Measurements from ENCODE around the gene FAM89B. TPM values are rescaled to one million over a fixed set of nuclear protein-coding genes. Genes with fewer than 3 reads are reported as not detected.

Gene FAM89B
- total and polyA plus RNA-seq, 4 donors = 49.5 to 83.4 (median 65.9) TPM

DNA sequence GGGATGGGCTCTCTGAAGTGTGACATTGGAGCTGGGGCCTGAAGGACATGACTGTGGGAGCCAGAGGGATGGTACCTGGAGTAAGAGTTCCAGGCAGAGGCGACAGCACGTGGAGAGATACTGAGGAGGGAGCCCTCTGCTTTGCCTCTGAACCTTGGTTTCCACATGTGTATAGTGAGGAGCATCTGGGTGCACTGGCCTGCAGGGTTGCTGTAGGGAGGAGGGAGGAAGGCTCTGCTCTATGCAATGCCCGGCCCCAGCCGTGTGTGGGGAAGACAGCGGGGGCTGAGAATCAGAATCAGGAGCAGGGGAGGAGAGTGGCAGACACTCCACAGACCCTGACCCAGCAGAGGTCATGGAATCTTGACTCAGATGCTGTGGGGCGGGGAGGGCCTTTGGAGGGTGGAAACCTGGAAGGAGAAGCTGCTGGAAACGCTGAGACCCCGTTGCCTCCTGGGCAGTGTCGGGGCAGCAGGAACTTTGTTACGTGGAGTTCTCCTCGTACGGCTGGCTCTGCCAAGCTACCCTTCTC is 43.5 kb upstream of the FAM89B start:
- Histone ChIP-seq H3K36me3 (ENCODE audit: control insufficient read depth in 1 of 2, insufficient read depth in 2 of 2, low read length in 1 of 2) (peaks cover 2 to 10% of the 10 kb centered on the region in 2 donors), H3K27ac (ENCODE audit: low read depth in 1 of 2, low read length in 2 of 2) (no peak overlapping the region), H3K27me3 (ENCODE audit: control insufficient read depth in 1 of 2, insufficient read depth in 2 of 2, low read length in 1 of 2) (no peaks in the 10 kb centered on the region), H3K4me1 (ENCODE audit: control insufficient read depth in 1 of 2, insufficient read depth in 2 of 2, low read length in 2 of 2) (no peaks in the 10 kb centered on the region), H3K9me3 (ENCODE audit: control insufficient read depth, low read length) (no peaks in the 10 kb centered on the region), H3K4me3 (ENCODE audit: low read length in 2 of 2) (no peak overlapping the region)
- ATAC-seq (ENCODE audit: low FRiP score) (no peak), DNase-seq (no peak)
- intact Hi-C loops (cut with DNase I) = no loop called here
- 81% methylated on average over 12 of the region's 12 CpGs for WGBS, 2 donors

DNA sequence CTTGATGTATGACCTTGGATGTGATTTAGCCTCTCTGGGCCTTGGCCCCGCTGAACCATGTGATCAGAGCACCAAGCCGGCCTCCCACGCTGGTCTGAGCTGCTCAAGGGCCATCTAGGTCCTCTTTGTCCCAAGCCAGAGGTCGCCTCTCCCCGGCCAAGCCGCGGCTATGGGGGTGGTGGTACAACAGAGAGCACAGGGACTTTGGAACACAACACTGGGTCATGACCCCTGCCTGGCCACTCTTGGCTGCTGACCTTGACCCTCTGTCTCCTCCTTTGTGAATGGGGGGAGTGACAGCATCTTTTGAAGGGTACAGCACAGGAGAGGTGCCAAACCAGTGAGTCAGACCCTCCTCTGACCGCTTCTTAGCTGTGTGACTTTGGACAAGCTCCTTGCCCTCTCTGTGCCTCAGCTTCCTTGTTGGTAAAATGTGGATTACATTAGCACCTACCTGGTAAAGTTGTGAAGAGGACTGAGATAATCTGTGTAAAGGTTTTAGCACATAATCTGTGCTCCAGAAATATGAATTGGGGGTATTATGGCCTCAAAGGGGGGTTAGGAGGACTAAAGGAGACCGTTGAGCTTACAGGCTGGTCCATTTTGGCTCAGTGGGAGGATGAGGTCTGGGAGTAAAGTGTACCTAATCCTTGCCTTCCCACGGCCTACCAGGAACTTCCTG is 42.7 kb upstream of the FAM89B start:
- DNase-seq (no peak), ATAC-seq (ENCODE audit: low FRiP score) (no peak)
- H3K27me3 ChIP-seq (ENCODE audit: control insufficient read depth in 1 of 2, insufficient read depth in 2 of 2, low read length in 1 of 2) = no peaks in the 10 kb centered on the region
- peaks cover 2 to 10% of the 10 kb centered on the region in 2 donors for H3K36me3 ChIP-seq (ENCODE audit: control insufficient read depth in 1 of 2, insufficient read depth in 2 of 2, low read length in 1 of 2)
- H3K27ac ChIP-seq (ENCODE audit: low read depth in 1 of 2, low read length in 2 of 2) = no peak overlapping the region
- intact Hi-C loops (cut with DNase I) = no loop called here
- WGBS, 2 donors = 80 to 82% methylated on average over 10 of the region's 10 CpGs
- no peaks in the 10 kb centered on the region for H3K4me1 ChIP-seq (ENCODE audit: control insufficient read depth in 1 of 2, insufficient read depth in 2 of 2, low read length in 2 of 2)
- no peak overlapping the region for H3K4me3 ChIP-seq (ENCODE audit: low read length in 2 of 2)
- H3K9me3 ChIP-seq (ENCODE audit: control insufficient read depth, low read length) = no peaks in the 10 kb centered on the region

DNA sequence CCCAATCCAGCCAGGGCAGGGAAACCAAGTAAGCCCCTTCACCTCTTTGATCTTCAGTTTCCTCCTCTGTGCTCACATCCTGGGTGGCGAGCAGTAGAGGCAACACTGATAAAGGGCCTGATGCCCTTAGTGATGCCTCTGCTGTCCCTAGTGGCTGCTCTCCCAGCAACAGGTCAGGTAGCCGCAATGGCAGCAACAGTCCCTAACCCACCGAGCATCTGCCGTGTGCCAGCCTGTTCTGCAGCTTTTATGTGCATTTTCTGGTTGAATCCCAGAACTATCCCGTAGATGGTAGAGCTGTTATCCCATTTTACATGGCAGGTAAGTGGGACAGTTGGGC is 42.2 kb upstream of the FAM89B start:
- Histone ChIP-seq H3K27me3 (ENCODE audit: control insufficient read depth in 1 of 2, insufficient read depth in 2 of 2, low read length in 1 of 2) (no peaks in the 10 kb centered on the region), H3K9me3 (ENCODE audit: control insufficient read depth, low read length) (no peaks in the 10 kb centered on the region), H3K4me3 (ENCODE audit: low read length in 2 of 2) (no peak overlapping the region), H3K36me3 (ENCODE audit: control insufficient read depth in 1 of 2, insufficient read depth in 2 of 2, low read length in 1 of 2) (peaks cover 2 to 10% of the 10 kb centered on the region in 2 donors), H3K4me1 (ENCODE audit: control insufficient read depth in 1 of 2, insufficient read depth in 2 of 2, low read length in 2 of 2) (no peaks in the 10 kb centered on the region), H3K27ac (ENCODE audit: low read depth in 1 of 2, low read length in 2 of 2) (no peak overlapping the region)
- DNase-seq (no peak), ATAC-seq (ENCODE audit: low FRiP score) (no peak)
- intact Hi-C loops (cut with DNase I) = no loop called here
- WGBS, 2 donors = 76 to 81% methylated on average over 5 of the region's 5 CpGs

DNA sequence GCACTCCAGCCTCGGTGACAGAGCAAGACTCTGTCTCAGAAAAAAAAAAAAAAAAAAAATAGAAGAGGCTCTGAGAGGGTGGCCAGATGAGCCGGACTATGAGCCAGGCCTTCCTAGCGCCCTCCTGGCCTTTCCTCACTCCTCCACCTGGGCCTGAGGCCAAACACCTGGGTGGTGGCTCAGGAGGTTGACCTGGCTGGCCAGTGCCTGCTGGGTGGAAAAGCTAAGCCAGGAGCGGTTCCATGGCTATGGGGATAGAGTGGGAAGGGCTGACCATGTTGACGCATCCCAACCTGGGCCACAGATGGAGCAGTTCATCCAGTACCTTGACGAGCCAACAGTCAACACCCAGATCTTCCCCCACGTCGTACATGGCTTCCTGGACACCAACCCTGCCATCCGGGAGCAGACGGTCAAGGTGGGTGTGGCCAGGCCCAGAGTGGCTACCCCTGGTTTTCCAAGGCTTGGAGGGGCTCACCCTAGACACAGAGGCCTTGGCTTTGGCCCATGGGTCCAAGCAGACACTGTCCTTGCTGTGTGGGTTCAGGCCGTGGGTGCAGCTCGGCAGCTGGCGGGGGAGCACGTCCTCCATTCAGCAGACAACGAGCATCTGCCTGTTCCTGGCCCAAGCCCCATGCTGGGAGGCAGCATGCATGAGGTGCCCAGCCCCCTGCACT is 39.8 kb upstream of the FAM89B start:
- Histone ChIP-seq H3K4me3 (ENCODE audit: low read length in 2 of 2) (no peak overlapping the region), H3K4me1 (ENCODE audit: control insufficient read depth in 1 of 2, insufficient read depth in 2 of 2, low read length in 2 of 2) (no peaks in the 10 kb centered on the region), H3K27ac (ENCODE audit: low read depth in 1 of 2, low read length in 2 of 2) (no peak overlapping the region), H3K9me3 (ENCODE audit: control insufficient read depth, low read length) (no peaks in the 10 kb centered on the region), H3K36me3 (ENCODE audit: control insufficient read depth in 1 of 2, insufficient read depth in 2 of 2, low read length in 1 of 2) (peaks cover 2 to 10% of the 10 kb centered on the region in 2 donors), H3K27me3 (ENCODE audit: control insufficient read depth in 1 of 2, insufficient read depth in 2 of 2, low read length in 1 of 2) (no peaks in the 10 kb centered on the region)
- ATAC-seq (ENCODE audit: low FRiP score) = no peak
- intact Hi-C loops (cut with DNase I) = no loop called here
- 84 to 87% methylated on average over 15 of the region's 15 CpGs for WGBS, 2 donors
- DNase-seq = no peak

DNA sequence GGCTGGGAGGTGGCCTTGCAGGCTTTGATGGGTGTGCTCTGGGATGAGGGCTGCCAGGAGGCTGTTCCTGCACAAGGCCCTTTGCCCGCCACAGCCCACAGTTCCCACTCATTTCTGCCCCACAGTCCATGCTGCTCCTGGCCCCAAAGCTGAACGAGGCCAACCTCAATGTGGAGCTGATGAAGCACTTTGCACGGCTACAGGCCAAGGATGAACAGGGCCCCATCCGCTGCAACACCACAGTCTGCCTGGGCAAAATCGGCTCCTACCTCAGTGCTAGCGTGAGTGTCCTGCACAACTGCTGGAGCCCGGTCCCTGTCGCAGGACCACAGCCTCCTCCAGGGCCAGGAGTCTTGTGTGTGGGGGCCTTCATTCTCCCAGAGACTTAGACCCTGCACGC is 37.2 kb upstream of the FAM89B start:
- H3K27me3 ChIP-seq (ENCODE audit: control insufficient read depth in 1 of 2, insufficient read depth in 2 of 2, low read length in 1 of 2) = no peaks in the 10 kb centered on the region
- H3K4me3 ChIP-seq (ENCODE audit: low read length in 2 of 2) = no peak overlapping the region
- H3K9me3 ChIP-seq (ENCODE audit: control insufficient read depth, low read length) = no peaks in the 10 kb centered on the region
- no peak overlapping the region for H3K27ac ChIP-seq (ENCODE audit: low read depth in 1 of 2, low read length in 2 of 2)
- DNase-seq (no peak), ATAC-seq (ENCODE audit: low FRiP score) (no peak)
- H3K4me1 ChIP-seq (ENCODE audit: control insufficient read depth in 1 of 2, insufficient read depth in 2 of 2, low read length in 2 of 2) = no peaks in the 10 kb centered on the region
- intact Hi-C loops (cut with DNase I) = no loop called here
- H3K36me3 ChIP-seq (ENCODE audit: control insufficient read depth in 1 of 2, insufficient read depth in 2 of 2, low read length in 1 of 2) = peaks cover 1 to 10% of the 10 kb centered on the region in 2 donors
- whole genome bisulfite sequencing, 2 donors = 75 to 79% methylated on average over 9 of the region's 9 CpGs

DNA sequence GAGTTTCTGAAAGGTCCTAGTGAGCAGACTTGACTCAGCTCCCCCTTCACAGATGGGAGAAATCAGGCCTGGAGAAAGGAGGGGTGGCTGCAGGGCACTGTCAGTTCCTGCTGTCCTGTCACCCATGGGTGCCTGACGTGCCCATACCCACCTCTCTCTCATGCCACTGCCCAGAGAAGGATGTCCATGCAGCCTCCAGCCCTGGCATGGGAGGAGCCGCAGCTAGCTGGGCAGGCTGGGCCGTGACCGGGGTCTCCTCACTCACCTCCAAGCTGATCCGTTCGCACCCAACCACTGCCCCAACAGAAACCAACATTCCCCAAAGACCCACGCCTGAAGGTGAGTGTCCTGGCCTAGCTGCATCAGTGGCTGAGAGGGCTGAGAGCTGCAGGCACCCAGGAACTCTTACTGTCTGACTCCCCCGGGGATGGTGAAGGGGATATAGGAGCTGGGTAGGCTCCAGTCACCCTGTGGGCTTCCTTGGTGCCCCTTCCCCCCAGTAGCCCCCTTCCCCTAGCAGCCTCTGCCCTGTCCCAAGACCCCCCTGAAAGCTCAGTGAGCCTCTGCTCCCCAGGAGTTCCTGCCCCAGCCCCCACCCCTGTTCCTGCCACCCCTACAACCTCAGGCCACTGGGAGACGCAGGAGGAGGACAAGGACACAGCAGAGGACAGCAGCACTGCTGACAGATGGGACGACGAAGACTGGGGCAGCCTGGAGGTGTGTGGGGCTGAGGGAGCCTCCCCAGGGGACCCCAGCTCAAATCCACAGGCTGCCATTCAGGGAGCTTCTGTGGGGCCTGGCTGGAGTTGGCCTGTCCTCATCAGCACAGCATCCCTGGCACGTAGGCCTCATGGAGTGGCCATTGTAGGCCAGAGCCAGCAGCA is 35.7 kb upstream of the FAM89B start:
- DNase-seq = no peak
- ATAC-seq (ENCODE audit: low FRiP score) = no peak
- H3K9me3 ChIP-seq (ENCODE audit: control insufficient read depth, low read length) = no peaks in the 10 kb centered on the region
- H3K4me1 ChIP-seq (ENCODE audit: control insufficient read depth in 1 of 2, insufficient read depth in 2 of 2, low read length in 2 of 2) = no peaks in the 10 kb centered on the region
- intact Hi-C loops (cut with DNase I) = no loop called here
- peaks cover 0 to 2% of the 10 kb centered on the region in 2 donors for H3K36me3 ChIP-seq (ENCODE audit: control insufficient read depth in 1 of 2, insufficient read depth in 2 of 2, low read length in 1 of 2)
- 63 to 70% methylated on average over 11 to 12 of the region's 12 CpGs for WGBS, 2 donors
- no peak overlapping the region for H3K4me3 ChIP-seq (ENCODE audit: low read length in 2 of 2)
- H3K27me3 ChIP-seq (ENCODE audit: control insufficient read depth in 1 of 2, insufficient read depth in 2 of 2, low read length in 1 of 2) = no peaks in the 10 kb centered on the region
- H3K27ac ChIP-seq (ENCODE audit: low read depth in 1 of 2, low read length in 2 of 2) = no peak overlapping the region

DNA sequence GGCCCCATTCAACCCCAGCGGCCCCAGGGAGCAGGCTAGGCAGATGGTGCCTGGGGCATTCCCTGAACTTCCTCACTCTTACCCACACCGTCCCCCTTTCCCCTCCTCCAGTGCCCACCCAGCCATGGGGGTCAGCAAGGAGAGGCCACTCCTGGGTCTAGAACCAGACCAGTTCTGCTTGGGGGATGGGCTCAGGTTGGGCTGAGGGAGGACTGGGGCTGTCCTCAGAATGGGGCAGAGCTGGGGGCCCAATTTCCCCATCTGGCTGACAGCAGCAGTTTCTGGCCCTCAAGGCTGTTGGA is 35.1 kb upstream of the FAM89B start:
- DNase-seq (no peak), ATAC-seq (ENCODE audit: low FRiP score) (no peak)
- H3K9me3 ChIP-seq (ENCODE audit: control insufficient read depth, low read length) = no peaks in the 10 kb centered on the region
- H3K27me3 ChIP-seq (ENCODE audit: control insufficient read depth in 1 of 2, insufficient read depth in 2 of 2, low read length in 1 of 2) = no peaks in the 10 kb centered on the region
- 71 to 77% methylated on average over 2 of the region's 2 CpGs for WGBS, 2 donors
- H3K4me1 ChIP-seq (ENCODE audit: control insufficient read depth in 1 of 2, insufficient read depth in 2 of 2, low read length in 2 of 2) = no peaks in the 10 kb centered on the region
- H3K36me3 ChIP-seq (ENCODE audit: control insufficient read depth in 1 of 2, insufficient read depth in 2 of 2, low read length in 1 of 2) = peaks cover 0 to 2% of the 10 kb centered on the region in 2 donors
- intact Hi-C loops (cut with DNase I) = no loop called here
- H3K27ac ChIP-seq (ENCODE audit: low read depth in 1 of 2, low read length in 2 of 2) = no peak overlapping the region
- no peak overlapping the region for H3K4me3 ChIP-seq (ENCODE audit: low read length in 2 of 2)

DNA sequence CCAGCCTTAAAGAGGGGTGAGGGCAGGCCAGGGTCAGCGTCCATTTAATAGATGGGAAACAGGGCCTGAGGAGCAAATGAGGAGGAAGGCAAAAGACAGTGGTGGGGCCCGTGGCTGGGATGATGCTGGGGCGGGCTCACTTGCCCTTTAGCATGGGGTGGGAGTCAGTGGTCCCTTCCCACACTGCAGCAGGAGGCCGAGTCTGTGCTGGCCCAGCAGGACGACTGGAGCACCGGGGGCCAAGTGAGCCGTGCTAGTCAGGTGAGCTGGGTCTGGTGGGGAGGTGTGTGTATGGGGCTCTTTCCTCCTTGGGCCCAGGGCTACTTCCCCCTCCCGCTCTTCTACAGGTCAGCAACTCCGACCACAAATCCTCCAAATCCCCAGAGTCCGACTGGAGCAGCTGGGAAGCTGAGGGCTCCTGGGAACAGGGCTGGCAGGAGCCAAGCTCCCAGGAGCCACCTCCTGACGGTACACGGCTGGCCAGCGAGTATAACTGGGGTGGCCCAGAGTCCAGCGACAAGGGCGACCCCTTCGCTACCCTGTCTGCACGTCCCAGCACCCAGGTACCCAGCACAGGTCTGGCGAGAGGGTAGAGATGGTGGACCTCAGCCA is 34.6 kb upstream of the FAM89B start:
- DNase-seq (no peak), ATAC-seq (ENCODE audit: low FRiP score) (no peak)
- Histone ChIP-seq H3K36me3 (ENCODE audit: control insufficient read depth in 1 of 2, insufficient read depth in 2 of 2, low read length in 1 of 2) (peaks cover 0 to 1% of the 10 kb centered on the region in 2 donors), H3K27ac (ENCODE audit: low read depth in 1 of 2, low read length in 2 of 2) (no peak overlapping the region), H3K27me3 (ENCODE audit: control insufficient read depth in 1 of 2, insufficient read depth in 2 of 2, low read length in 1 of 2) (no peaks in the 10 kb centered on the region), H3K9me3 (ENCODE audit: control insufficient read depth, low read length) (no peaks in the 10 kb centered on the region), H3K4me1 (ENCODE audit: control insufficient read depth in 1 of 2, insufficient read depth in 2 of 2, low read length in 2 of 2) (no peaks in the 10 kb centered on the region), H3K4me3 (ENCODE audit: low read length in 2 of 2) (no peak overlapping the region)
- WGBS, 2 donors = 52 to 61% methylated on average over 18 of the region's 18 CpGs
- intact Hi-C loops (cut with DNase I) = no loop called here
